HL-60 (cell line): Measurements from ENCODE around the gene ZCCHC24.

Experiments
- DNase-seq, 2 experiments: peaks; one replicate each; pipeline ENCODE4 v3.0.0-alpha.2; 2010 to 2020; ENCODE audit warnings: low read depth in 1 of 2, low spot score in 1 of 2
- H3K27ac ChIP-seq: fragments of 250-450 bp; sonication (Bioruptor Pico); replicated peaks from 2 replicates; pipeline ENCODE4 v1.5.1; 2020; ENCODE audit warnings: mild to moderate bottlenecking, moderate library complexity
- H3K27me3 ChIP-seq: fragments of 250-450 bp; sonication (Bioruptor Pico); 2 replicates; pipeline ENCODE4 v1.5.1; 2021; ENCODE audit warnings: mild to moderate bottlenecking, moderate library complexity; ENCODE audit not compliant: insufficient read depth, poor library complexity, severe bottlenecking
- H3K4me3 ChIP-seq: replicated peaks from 2 replicates; pipeline ENCODE4 v1.5.1; 2011; ENCODE audit warnings: mild to moderate bottlenecking, control low read depth, low read length; ENCODE audit not compliant: insufficient read depth
- GABPA ChIP-seq: IDR thresholded peaks from 2 replicates; pipeline ENCODE4 v1.6.1; 2012; ENCODE audit warnings: low read depth
- POLR2AphosphoS5 ChIP-seq: IDR thresholded peaks from 2 replicates; pipeline ENCODE4 v1.6.1; 2012; ENCODE audit warnings: low read depth
- SPI1 ChIP-seq: IDR thresholded peaks from 2 replicates; pipeline ENCODE4 v1.6.1; 2012; ENCODE audit warnings: low read depth, mild to moderate bottlenecking, borderline replicate concordance
- TF ChIP-seq, protein P1 (sequence below): IDR thresholded peaks from one replicate; pipeline ENCODE4 v1.5.1; 2011; ENCODE audit warnings: low read length, control low read depth, inconsistent platforms; ENCODE audit not compliant: insufficient read depth
- TF ChIP-seq, protein P2 (sequence below): IDR thresholded peaks from 2 replicates; pipeline ENCODE4 v1.6.1; 2012; ENCODE audit warnings: low read depth; ENCODE audit not compliant: insufficient replicate concordance

The ZCCHC24 gene

DNA sequence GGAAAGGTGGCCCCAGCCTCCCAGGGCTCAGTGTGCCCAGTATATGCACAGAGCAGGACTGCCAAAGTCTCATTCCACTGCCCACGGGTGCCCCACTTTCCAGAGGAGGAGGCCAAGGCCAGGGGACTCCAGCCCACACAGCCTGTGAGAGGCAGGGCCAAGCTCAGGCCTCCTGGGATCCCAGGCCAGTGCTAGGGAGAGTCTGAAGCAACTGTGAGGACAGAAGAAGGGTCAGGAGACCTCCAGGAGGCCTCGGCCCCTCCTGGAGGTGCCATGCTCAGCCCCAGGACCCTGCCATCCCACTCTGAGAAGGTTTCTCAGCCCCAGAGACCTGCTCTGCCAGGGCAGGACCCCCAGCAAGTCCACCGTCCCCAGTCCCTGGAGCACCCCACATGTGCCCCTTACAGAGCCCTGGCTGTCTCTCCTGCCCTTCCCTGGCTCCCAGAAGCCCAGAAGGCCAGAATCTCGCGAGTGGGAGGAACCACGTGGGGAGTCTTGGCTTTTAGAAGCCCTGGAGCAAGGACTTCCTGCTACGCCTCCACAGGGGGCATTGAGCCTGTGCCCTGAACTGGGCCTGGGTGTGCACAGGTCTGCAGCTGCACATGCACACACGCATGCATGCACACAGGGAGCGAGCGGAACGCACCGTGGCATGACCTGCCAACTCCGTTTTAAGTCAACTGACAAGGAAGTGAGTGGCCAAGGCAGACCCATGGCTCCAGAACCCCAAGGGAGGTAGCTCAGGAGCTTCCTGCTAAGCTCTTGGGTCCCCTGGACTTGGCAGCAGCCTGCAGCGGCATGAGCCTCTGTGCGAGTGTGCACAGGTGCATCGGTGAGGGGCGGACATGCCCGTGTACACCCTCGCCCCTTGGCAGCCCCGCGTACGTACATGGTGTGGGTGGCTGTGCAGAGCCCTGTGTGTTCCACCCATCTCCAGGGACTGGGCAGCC is 33.6 kb downstream of the ZCCHC24 start:
- no peak overlapping the region for H3K4me3 ChIP-seq
- DNase-seq = no peak
- no peaks in the 10 kb centered on the region for H3K27me3 ChIP-seq
- no peak for TF ChIP-seq POLR2AphosphoS5
- no peak for TF ChIP-seq GABPA
- TF ChIP-seq, protein P1, sequence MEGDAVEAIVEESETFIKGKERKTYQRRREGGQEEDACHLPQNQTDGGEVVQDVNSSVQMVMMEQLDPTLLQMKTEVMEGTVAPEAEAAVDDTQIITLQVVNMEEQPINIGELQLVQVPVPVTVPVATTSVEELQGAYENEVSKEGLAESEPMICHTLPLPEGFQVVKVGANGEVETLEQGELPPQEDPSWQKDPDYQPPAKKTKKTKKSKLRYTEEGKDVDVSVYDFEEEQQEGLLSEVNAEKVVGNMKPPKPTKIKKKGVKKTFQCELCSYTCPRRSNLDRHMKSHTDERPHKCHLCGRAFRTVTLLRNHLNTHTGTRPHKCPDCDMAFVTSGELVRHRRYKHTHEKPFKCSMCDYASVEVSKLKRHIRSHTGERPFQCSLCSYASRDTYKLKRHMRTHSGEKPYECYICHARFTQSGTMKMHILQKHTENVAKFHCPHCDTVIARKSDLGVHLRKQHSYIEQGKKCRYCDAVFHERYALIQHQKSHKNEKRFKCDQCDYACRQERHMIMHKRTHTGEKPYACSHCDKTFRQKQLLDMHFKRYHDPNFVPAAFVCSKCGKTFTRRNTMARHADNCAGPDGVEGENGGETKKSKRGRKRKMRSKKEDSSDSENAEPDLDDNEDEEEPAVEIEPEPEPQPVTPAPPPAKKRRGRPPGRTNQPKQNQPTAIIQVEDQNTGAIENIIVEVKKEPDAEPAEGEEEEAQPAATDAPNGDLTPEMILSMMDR = no peak
- TF ChIP-seq SPI1 = no peak
- H3K27ac ChIP-seq = no peak overlapping the region

DNA sequence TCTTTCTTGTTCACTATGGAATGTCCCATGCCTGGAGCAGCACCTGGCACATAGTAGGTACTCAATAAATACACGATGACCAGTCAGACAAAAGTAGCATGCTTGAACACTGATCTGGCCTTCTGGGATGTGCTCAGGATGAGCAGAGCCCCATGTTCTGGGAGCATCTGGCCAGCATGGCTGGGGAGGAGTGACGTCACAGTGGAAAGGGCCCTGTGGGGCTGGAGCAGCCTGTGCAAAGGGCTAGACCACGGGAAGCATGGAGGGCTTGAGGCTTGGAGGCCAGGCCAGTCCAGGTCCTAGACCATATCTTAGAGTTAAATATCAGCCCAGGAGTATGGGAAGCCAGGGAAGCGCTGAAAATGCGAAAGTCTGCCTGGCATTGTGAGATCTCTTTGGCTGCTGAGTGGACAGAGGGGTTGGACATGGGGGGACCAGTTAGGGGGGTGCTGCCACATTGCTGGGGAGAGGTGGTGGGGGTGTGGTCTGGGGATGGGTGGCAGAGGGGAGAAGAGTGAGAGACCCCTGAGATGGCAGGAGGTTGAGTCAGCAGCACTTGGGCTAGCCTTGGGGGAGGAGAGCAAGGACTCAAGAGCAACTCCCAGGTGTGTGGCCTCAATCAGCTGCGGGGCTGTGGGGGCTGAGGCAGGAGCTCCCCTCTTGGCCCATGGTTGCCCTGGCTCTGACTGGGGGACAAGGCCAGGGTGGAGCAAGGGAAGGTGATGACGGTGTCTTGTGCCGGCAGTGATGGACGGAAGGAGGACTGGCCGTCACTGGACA is 34.9 kb downstream of the ZCCHC24 start:
- TF ChIP-seq, protein P1 = no peak
- no peak for TF ChIP-seq SPI1
- no peak for TF ChIP-seq POLR2AphosphoS5
- no peak for TF ChIP-seq GABPA
- TF ChIP-seq, protein P2, sequence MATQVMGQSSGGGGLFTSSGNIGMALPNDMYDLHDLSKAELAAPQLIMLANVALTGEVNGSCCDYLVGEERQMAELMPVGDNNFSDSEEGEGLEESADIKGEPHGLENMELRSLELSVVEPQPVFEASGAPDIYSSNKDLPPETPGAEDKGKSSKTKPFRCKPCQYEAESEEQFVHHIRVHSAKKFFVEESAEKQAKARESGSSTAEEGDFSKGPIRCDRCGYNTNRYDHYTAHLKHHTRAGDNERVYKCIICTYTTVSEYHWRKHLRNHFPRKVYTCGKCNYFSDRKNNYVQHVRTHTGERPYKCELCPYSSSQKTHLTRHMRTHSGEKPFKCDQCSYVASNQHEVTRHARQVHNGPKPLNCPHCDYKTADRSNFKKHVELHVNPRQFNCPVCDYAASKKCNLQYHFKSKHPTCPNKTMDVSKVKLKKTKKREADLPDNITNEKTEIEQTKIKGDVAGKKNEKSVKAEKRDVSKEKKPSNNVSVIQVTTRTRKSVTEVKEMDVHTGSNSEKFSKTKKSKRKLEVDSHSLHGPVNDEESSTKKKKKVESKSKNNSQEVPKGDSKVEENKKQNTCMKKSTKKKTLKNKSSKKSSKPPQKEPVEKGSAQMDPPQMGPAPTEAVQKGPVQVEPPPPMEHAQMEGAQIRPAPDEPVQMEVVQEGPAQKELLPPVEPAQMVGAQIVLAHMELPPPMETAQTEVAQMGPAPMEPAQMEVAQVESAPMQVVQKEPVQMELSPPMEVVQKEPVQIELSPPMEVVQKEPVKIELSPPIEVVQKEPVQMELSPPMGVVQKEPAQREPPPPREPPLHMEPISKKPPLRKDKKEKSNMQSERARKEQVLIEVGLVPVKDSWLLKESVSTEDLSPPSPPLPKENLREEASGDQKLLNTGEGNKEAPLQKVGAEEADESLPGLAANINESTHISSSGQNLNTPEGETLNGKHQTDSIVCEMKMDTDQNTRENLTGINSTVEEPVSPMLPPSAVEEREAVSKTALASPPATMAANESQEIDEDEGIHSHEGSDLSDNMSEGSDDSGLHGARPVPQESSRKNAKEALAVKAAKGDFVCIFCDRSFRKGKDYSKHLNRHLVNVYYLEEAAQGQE = no peak
- no peak for DNase-seq
- Histone ChIP-seq H3K27ac (no peak overlapping the region), H3K4me3 (no peak overlapping the region), H3K27me3 (no peaks in the 10 kb centered on the region)

DNA sequence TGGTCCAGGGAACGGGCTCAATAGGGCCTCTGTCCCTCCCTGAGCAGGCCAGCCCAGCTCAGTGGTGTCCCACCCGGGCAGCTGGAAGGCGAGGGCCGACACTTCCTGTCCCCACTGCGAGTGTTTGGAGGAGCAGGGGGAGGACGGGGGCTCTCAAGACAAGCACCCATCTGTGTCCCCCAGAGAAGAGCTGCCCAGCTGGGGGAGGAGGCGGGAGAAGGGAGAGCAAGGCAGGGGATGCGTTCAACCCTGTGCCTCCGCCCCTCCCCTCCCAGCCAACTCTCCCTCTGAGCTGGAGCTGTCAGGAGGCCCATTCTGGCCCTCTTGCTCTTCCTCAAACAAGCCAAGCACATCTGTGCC is 35.7 kb downstream of the ZCCHC24 start:
- no peak overlapping the region for H3K27ac ChIP-seq
- H3K4me3 ChIP-seq = no peak overlapping the region
- no peaks in the 10 kb centered on the region for H3K27me3 ChIP-seq
- TF ChIP-seq SPI1 (no peak), POLR2AphosphoS5 (no peak), GABPA (no peak)
- TF ChIP-seq, protein P1 = no peak
- TF ChIP-seq, protein P2 = no peak
- no peak for DNase-seq
